GM18511 (cell line): ENCODE data around the gene RAP1GAP2.
"Not testable (repeated sequence)": the region's sequence is repeated elsewhere in the genome, so short reads cannot be mapped to it uniquely, and the experiment has no call there.

Experiments
- ATAC-seq: cut with Tn5 transposase; IDR thresholded peaks from one replicate; pipeline ENCODE4 v1.9.1; 2021; ENCODE audit warnings: mild to moderate bottlenecking, moderate library complexity; ENCODE audit not compliant: unreplicated experiment

The RAP1GAP2 gene

DNA sequence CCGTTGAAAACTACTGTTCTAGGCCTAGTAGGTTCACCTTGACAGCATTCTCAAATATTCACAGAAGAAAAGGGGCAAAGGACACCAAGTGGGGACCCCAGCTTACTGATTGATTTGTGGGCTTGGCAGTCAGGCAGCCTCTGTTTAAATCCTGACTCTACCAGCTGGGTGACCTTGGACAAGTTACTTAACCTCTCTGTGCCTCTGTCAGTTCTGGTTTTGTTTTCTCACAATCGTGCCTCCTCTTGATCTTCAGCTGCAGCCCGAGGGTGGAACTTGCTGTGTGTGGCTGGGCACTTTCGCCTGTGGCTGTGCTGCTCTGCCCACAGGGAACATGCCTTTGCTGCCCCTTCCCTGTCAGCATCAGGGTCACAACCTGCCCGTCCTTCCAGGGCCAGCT lies 17.8 kb downstream of the RAP1GAP2 start:
- no peak for ATAC-seq

DNA sequence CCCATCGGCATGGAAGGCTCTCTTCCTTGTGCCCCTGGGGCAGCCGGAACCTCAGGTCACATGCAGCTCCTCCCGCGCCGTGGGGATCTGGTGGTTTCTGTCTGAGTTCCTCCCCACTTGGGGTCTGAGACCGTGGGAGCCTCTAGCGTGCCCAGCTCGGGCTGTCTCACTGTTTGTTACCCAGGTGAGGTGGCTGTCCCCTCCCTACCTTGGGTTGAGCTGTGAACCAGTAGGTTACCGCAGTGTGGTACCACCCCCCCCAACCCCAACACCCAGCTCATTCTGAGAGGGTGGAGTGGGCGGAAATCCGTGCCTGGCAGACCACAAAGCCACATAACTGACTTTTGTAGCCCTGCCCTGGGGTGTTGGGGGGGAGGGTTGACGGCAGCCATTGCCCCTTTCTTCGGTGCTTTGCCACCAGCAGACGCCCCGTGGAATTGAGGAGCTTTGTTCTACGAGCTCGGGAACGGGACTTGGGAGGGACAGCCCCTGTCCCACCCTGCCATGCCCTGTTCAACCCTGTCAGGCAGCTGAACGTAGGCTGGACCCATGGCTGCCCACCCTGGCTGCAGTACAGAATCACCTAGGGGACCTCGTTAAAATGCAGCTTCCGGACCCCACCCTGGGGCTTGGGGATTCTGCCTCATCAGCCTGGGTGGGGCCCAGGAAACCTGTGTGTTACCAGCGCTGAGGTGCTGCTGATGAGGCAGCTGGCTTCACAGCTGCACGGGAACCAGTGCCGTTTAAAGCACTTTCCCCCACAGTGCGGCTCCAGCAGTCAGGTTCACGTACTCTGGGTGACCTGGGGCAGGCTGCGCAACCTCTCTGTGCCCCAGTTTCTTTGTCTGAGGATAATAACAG lies 18.5 kb downstream of the RAP1GAP2 start:
- peak; percentile 56 for ATAC-seq

DNA sequence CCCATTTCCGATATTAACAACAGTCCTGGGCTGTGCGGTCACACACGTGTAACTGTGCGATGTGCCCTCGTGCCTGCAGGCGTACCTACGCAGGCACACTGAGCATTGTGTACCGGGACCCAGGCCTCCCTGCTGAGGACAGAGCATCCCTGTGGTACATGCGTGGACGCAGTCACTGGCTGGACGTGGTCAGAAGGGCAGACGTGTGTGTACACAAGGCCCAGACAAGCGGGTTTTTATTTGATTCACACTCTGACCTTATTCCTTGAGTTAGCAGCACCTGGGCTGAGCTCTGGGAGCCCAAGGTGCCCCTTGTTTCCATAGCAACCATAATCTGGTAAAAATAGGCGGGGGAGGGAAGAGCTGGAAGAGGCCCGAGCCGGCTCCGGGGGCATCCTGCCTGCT lies 19.5 kb downstream of the RAP1GAP2 start:
- no peak for ATAC-seq

DNA sequence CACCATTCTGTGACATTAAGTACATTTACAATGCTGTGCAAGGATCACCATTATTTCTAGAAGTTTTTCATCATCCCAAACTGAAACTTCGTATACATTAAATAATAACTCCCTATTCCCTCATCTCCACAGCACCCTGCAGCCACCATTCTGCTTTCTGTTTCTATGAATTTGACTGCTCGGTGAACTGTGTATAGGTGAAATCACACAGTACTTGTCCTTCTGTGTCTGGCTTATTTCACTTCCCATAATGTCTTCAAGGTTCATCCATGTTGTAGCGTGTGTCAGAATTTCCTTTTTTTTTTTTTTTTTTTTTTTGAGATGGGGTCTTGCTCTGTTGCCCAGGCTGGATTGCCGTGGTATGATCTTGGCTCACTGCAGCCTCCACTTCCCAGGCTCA lies 20.4 kb downstream of the RAP1GAP2 start:
- ATAC-seq, result no peak

GRCh38 chr17:2819294-2819693 lies 23.1 kb downstream of the RAP1GAP2 start:
- not testable (repeated sequence) for ATAC-seq

DNA sequence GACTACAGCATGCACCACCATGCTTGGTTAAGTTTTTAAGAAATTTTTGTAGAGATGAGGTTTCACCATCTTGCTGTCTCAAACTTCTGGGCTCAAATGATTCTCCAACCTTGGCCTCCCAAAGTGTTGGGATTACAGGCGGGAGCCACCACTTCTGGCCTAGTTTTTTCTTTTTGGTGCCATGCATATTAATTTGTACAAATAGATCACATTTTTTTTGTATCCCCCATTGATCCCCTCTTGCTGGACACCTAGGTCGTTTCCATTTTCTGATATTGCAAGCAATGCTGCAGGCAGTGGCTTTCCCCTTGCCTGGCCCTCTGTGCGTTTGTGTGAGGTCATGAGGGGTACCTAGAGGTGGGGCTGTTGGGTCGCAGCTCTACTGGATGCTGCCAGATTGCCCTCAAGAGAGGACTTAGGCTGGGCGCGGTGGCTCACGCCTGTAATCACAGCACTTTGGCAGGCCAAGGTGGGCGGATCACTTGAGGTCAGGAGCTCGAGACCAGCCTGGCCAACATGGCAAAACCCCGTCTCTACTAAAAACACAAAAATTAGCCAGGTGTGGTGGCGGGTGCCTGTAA lies 23.8 kb downstream of the RAP1GAP2 start:
- ATAC-seq, result no peak

GRCh38 chr17:2821868-2822267 lies 25.6 kb downstream of the RAP1GAP2 start:
- no peak for ATAC-seq

- no peak for ATAC-seq
Measured at GRCh38 chr17:2822358-2822757, 26.1 kb downstream of the RAP1GAP2 start.

GRCh38 chr17:2825253-2825970 lies 29.2 kb downstream of the RAP1GAP2 start:
- ATAC-seq, result no peak

DNA sequence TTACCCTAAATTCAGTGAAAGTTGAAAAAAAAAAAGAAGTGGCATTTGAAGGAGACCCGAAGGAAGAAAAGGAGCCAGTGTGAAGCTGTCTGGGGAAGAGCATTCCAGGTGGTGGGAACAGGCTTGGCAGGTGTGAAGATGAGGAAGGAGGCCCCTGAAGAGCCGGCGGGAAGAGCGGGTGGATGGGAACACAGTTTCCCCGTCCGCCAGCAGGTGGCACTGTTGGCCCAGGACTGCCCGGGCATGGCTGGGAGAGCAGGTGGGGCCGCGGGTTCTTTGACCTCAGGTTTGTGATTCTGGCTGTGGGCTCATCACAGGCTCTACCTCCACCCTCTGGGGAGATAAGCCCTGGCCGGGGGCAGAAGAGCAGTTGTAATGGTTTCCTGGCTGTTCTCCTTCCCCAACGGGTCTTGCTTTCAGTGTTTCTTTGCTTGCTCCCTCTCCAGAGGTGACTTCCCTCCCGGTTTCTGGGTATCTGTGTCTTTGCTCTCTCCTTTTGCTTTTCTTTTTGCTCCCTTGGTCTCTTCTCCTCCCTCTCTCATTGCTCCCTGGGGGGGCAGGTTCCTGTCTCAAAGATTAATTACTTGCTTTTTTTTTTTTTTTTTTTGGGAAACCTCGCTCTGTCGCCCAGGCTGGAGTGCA lies 32.3 kb downstream of the RAP1GAP2 start:
- no peak for ATAC-seq

- no peak for ATAC-seq
Measured at GRCh38 chr17:2830678-2831077, 34.4 kb downstream of the RAP1GAP2 start.

DNA sequence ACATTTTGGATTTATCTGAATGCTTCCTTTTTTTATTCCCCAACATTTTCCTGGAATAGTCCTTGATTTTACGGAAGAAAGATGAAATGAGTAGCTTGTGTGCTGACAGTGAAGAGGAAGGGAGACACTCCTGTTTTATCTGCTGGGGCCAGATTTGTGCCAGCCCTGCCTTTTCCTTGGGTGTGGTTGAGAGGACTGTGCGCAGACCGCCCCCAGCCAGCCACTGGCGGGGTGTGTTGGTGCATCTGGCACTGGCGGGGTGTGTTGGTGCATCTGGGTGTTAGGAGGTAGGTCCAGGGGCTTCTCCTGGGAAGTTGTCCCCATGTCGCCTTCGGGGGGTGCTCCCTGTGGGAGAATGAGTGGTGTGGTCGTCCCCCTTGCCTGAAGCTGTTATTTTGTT lies 39.5 kb downstream of the RAP1GAP2 start:
- no peak for ATAC-seq

DNA sequence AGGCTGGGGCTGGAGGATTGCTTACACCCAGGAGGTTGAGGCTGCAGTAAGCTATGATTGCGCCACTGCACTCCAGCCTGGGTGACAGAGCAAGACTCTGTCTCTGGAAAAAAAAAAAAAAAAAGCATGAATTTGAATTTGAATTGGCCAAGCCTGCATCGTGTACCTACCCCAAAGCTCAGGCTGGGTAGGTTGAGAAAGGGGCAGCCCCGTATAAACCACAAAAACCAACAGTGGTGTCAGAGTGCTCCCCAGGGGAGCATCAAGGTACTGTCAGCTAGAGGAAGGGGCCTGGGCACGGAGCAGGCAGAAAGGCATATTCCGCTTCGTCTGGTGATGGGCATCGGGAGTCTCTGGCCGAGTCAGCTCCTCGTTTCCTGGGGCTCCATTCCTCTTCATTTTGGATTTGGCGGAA lies 40.9 kb downstream of the RAP1GAP2 start:
- ATAC-seq, result peak; percentile 68

GRCh38 chr17:2841606-2842005 lies 45.4 kb downstream of the RAP1GAP2 start:
- ATAC-seq, result no peak

DNA sequence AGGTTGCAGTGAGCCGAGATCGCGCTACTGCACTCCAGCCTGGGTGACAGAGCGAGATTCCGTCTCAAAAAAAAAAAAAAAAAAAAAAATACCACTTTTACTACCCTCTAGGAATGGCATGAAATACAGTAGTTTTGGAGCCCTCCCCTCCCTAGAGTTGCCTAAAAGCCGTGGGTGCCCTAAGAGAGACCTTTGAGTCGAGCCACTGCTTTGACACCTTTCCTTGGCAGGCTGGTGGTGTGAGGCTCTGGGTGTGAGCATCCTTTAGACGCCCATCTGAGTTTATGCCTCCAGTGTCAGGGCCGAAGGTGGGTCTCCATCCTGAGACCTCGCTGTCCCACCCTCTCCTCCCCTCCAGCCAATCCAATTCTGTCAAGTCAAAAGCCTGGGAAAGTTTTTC lies 46.2 kb downstream of the RAP1GAP2 start:
- no peak for ATAC-seq

DNA sequence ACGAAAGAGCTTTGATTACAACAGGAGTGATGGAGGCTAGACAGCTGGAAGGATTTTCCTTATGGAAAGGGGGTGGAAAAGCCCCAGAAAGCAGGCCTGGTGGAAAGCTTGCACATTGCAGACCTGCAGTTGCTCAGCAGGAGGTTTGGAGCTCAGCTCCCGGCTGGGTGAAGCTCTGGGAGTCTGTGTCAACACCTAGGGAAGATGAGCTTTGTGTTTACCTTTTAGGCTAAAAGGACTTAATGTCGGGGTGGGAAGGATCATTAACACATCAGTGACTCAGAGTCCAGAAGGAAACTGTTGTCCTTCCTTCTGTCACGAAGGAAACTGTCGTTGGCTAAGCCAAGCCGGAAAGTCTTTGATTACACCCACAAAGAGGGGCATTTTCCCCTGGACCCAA lies 48.2 kb downstream of the RAP1GAP2 start:
- ATAC-seq, result no peak

GRCh38 chr17:2847381-2848333 lies 51.4 kb downstream of the RAP1GAP2 start:
- ATAC-seq, result no peak

DNA sequence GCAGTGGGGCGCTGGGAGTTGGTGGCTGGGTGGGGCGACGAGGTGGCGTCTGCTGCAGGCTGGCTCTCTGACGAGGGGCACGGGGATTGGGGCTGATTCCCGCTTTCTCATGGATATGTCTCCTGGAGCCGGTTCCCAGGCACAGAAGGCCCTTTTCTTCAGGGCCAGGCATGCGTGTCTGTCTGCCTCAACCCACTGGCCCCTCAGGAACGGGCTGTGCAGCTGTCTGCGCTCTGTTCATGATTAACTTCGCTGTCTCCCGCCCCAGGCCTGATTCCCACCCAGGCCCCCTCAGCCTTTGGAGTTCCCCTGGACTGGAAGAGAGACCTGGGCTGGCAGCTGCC lies 53.1 kb downstream of the RAP1GAP2 start:
- ATAC-seq, result no peak

- no peak for ATAC-seq
Measured at GRCh38 chr17:2850991-2851390, 54.8 kb downstream of the RAP1GAP2 start.

DNA sequence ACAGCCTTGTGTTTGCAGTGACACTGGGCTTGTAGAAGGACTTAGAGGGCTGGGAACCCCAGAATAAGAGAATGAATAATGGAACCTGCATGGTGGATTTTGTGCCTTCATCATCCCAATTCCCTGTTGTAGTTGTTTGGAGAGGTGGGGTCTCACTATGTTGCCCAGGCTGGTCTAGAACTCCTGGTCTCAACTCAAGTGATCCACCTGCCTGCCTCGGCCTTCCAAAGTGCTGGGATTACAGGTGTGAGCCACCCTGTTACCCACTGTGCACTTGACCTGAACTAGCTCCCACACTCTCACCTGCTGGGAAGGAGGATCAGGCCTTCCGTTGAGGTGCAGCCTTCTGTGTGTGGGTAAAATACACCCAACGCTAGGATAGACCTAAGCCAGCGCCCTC lies 55.4 kb downstream of the RAP1GAP2 start:
- ATAC-seq, result no peak
